Thoracic aorta endothelial cell (primary cell): ENCODE results near the gene SLC6A4. TPM values are rescaled to one million over a fixed set of nuclear protein-coding genes. Genes with fewer than 3 reads are reported as not detected.

Source experiments
- small RNA-seq: library from RNA; depleted of rRNA; stranded (forward); fragments of <200 nt; gene quantifications from one replicate; pipeline ENCODE3, GENCODE V24; 2012
- total RNA-seq: library from RNA; depleted of rRNA; stranded (reverse); fragments of >200 nt; gene quantifications from 2 replicates; pipeline ENCODE4 v1.2.3, GENCODE V29; 2012

SLC6A4 gene
- 0.13 TPM in 1 of 2 replicates, not detected in the other for total RNA-seq

GRCh38 chr17:30235386-30236296, at the start of gene SLC6A4:
Gene SLC6A4, minus strand, starts transcription at chr17:30235697. Its CDS starts 13,739 bp downstream, at chr17:30221958.

Small RNA genes within 50 kb of the gene (small RNA-seq; reads per million reads assigned to genes)
- 8.7 reads per million, percentile 90 among the genes with 10 or more reads in this experiment for gene RF00154

Other genes starting within 250 kb of the SLC6A4 start
- 16.8 and 18.0 TPM in 2 replicates for gene NSRP1, start 118.9 kb downstream of the SLC6A4 start, total RNA-seq
- 62.2 and 75.1 TPM in 2 replicates for gene BLMH, start 56.2 kb upstream of the SLC6A4 start, total RNA-seq
- gene TMIGD1, start 98.4 kb upstream of the SLC6A4 start, total RNA-seq, result not detected in 2 replicates
- gene CPD, start 143.2 kb upstream of the SLC6A4 start, total RNA-seq, result 158 and 161 TPM in 2 replicates
- 30.9 and 33.7 TPM in 2 replicates for gene GOSR1, start 241.7 kb upstream of the SLC6A4 start, total RNA-seq